ENCODE measurements around the gene SPTB. TPM values are rescaled to one million over a fixed set of nuclear protein-coding genes. Genes with fewer than 3 reads are reported as not detected.

SPTB gene
- total and polyA plus RNA-seq, 9 of the 15 experiments (the other 6 are each of a cell fraction or from before 2014, with no cell fraction given): 0.21 to 45.9 (median 11.7) TPM

- TF ChIP-seq TCF7L2 (IDR thresholded peaks at IDR 0.05; ENCODE audit: low read depth, low read length): no peak
- no peak for TF ChIP-seq KHSRP (IDR thresholded peaks at IDR 0.05)
- no peak for TF ChIP-seq ZFPM2 (CRISPR knock-in tag; IDR thresholded peaks at IDR 0.05)
- TF ChIP-seq ZBTB2 (IDR thresholded peaks at IDR 0.05): no peak
- TF ChIP-seq ARNT (IDR thresholded peaks at IDR 0.05): no peak
- no peak for TF ChIP-seq TOE1 (IDR thresholded peaks at IDR 0.05; ENCODE audit: borderline replicate concordance)
- no peak for TF ChIP-seq TOE1 (CRISPR knock-in tag; IDR thresholded peaks at IDR 0.05; ENCODE audit: borderline replicate concordance, low read depth)
- no peak for TF ChIP-seq IRF9 (tag; IDR thresholded peaks at IDR 0.05)
- TF ChIP-seq E2F8 (IDR thresholded peaks at IDR 0.05; ENCODE audit: low read depth, partially characterized antibody): no peak
- TF ChIP-seq ZBTB40 (IDR thresholded peaks at IDR 0.05): no peak
- no peak for TF ChIP-seq ZBTB40 (CRISPR knock-in tag; IDR thresholded peaks at IDR 0.05)
- no peak for TF ChIP-seq HCFC1 (IDR thresholded peaks at IDR 0.05; ENCODE audit: low read depth, low read length)
- TF ChIP-seq ZNF174 (CRISPR knock-in tag; IDR thresholded peaks at IDR 0.05): no peak
- TF ChIP-seq ZNF165 (CRISPR knock-in tag; IDR thresholded peaks at IDR 0.05; ENCODE audit: borderline replicate concordance): no peak
Measured at GRCh38 chr14:64914237-64915028, 34.7 kb upstream of the SPTB start, which contains the start of gene CHURC1 (continued).

Data from K562 (cell line).